Measurements from ENCODE around the gene PAK1IP1. TPM values are rescaled to one million over a fixed set of nuclear protein-coding genes. Genes with fewer than 3 reads are reported as not detected.
A peak's percentile ranks its signal among the peaks of the same experiment; 100 is the strongest.

The PAK1IP1 gene
- total RNA-seq, 2 experiments from 2014 or later = 4.1 to 5.8 TPM

DNA sequence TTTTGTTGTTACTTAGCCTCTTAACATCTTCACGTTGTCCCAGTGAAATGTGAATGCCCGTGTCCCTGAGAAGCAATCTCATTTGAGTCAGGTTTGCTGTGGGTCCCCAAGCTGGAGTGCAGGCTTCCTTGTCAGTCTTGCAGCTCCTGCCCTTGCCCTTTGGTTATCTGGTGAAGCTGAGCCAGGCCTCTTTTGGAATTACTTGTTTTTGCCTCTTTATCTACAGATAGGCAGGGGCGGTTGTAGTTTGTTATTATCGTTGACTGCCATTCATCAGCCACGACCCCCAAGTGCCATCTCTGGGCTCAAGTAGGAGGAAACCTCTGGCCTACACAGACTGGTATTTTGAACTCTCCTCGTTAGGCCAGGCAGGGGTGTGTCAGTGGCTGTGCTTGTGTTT is 30.3 kb downstream of the PAK1IP1 start:
- ATAC-seq (ENCODE audit: poor library complexity) = no peak
- no peaks in the 10 kb centered on the region for H3K9me3 ChIP-seq (ENCODE audit: control insufficient read depth in 1 of 2, insufficient read depth in 1 of 2, low read length in 2 of 2)
- no peak for TF ChIP-seq CTCF (IDR thresholded peaks at IDR 0.05)
- Mint-ChIP-seq H3K36me3 (ENCODE audit: low read depth) (peaks cover 43% of the 10 kb centered on the region), H3K4me3 (peak overlapping the region; percentile 54), H3K27me3 (no peaks in the 10 kb centered on the region), H3K9me3 (no peaks in the 10 kb centered on the region), H3K4me1 (ENCODE audit: low read depth) (peaks cover 58% of the 10 kb centered on the region), H3K27ac (peak overlapping the region; percentile 92)
- DNase-seq = no peak
- CTCF ChIA-PET = interaction anchor here (1.1 kb wide), 1 partner anchor 38 kb away, joined by 3 read pairs; no protein-coding TSS in a partner anchor
- H3K27ac ChIP-seq (ENCODE audit: low read depth in 1 of 2, low read length in 2 of 2) = no peak overlapping the region
- H3K4me3 ChIP-seq (ENCODE audit: low read length) = no peak overlapping the region
- POLR2A ChIA-PET = interaction anchor here (1.7 to 6.2 kb wide), 2 partner anchors 13 to 22 kb away, joined by 3 to 64 read pairs; partner anchors contain the start of gene TMEM14B
- peaks cover 33% of the 10 kb centered on the region for H3K4me1 ChIP-seq (ENCODE audit: insufficient read depth, low read length)
- H3K27me3 ChIP-seq (ENCODE audit: control insufficient read depth in 1 of 2, insufficient read depth in 2 of 2, low read length in 2 of 2) = no peaks in the 10 kb centered on the region
- peaks cover 11% of the 10 kb centered on the region for H3K36me3 ChIP-seq (ENCODE audit: insufficient read depth, low read length)
- intact Hi-C loops (cut with DNase I, micrococcal nuclease) = no loop called here

GRCh38 chr6:10725716-10726115 is 30.9 kb downstream of the PAK1IP1 start:
- ChIA-PET CTCF (no interaction called here), POLR2A (interaction anchor here (1.2 kb wide), 1 partner anchor 21 kb away, joined by 3 read pairs; no protein-coding TSS in a partner anchor)
- Mint-ChIP-seq H3K36me3 (ENCODE audit: low read depth) (peaks cover 50% of the 10 kb centered on the region), H3K4me3 (peak overlapping the region; percentile 71), H3K27me3 (no peaks in the 10 kb centered on the region), H3K4me1 (ENCODE audit: low read depth) (peaks cover 58% of the 10 kb centered on the region), H3K9me3 (no peaks in the 10 kb centered on the region), H3K27ac (peak overlapping the region; percentile 92)
- no peak for DNase-seq
- no peaks in the 10 kb centered on the region for H3K27me3 ChIP-seq (ENCODE audit: control insufficient read depth in 1 of 2, insufficient read depth in 2 of 2, low read length in 2 of 2)
- H3K27ac ChIP-seq (ENCODE audit: low read depth in 1 of 2, low read length in 2 of 2) = no peak overlapping the region
- no peaks in the 10 kb centered on the region for H3K9me3 ChIP-seq (ENCODE audit: control insufficient read depth in 1 of 2, insufficient read depth in 1 of 2, low read length in 2 of 2)
- peaks cover 30% of the 10 kb centered on the region for H3K4me1 ChIP-seq (ENCODE audit: insufficient read depth, low read length)
- no peak for ATAC-seq (ENCODE audit: poor library complexity)
- no peak for TF ChIP-seq CTCF (IDR thresholded peaks at IDR 0.05)
- H3K4me3 ChIP-seq (ENCODE audit: low read length) = no peak overlapping the region
- H3K36me3 ChIP-seq (ENCODE audit: insufficient read depth, low read length) = peaks cover 15% of the 10 kb centered on the region
- intact Hi-C loops (cut with DNase I, micrococcal nuclease) = no loop called here

DNA sequence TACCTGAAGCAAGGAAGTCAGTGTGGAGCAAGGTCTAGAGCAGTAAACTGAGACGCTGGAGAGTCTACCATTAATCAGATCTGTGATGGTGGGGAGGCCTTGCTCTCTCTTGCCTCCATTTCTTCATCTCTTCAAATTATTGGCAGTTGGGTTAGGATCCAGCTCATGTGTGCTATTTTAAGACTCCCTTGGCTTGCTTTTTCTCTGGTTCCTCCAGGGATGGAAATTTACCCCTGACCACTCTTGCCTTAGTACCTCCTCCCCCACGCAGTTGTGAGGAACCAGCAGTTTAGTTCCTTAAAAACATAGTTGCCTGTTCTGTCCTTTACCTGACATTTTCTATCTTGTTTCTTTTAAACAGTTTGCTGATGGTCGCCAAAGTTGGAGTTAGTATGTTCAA is 35.5 kb downstream of the PAK1IP1 start:
- H3K36me3 Mint-ChIP-seq (ENCODE audit: low read depth) = peaks cover 66% of the 10 kb centered on the region
- H3K4me3 Mint-ChIP-seq = no peak overlapping the region
- H3K4me1 Mint-ChIP-seq (ENCODE audit: low read depth) = peaks cover 14% of the 10 kb centered on the region
- ChIA-PET CTCF (no interaction called here), POLR2A (no interaction called here)
- H3K9me3 ChIP-seq (ENCODE audit: control insufficient read depth in 1 of 2, insufficient read depth in 1 of 2, low read length in 2 of 2) = no peaks in the 10 kb centered on the region
- intact Hi-C loops (cut with DNase I, micrococcal nuclease) = no loop called here
- no peaks in the 10 kb centered on the region for H3K27me3 ChIP-seq (ENCODE audit: control insufficient read depth in 1 of 2, insufficient read depth in 2 of 2, low read length in 2 of 2)
- H3K9me3 Mint-ChIP-seq = no peaks in the 10 kb centered on the region
- no peak overlapping the region for H3K4me3 ChIP-seq (ENCODE audit: low read length)
- no peak overlapping the region for H3K27ac ChIP-seq (ENCODE audit: low read depth in 1 of 2, low read length in 2 of 2)
- no peak for ATAC-seq (ENCODE audit: poor library complexity)
- no peak overlapping the region for H3K27ac Mint-ChIP-seq
- H3K36me3 ChIP-seq (ENCODE audit: insufficient read depth, low read length) = peaks cover 18% of the 10 kb centered on the region
- no peak for DNase-seq
- peaks cover 1% of the 10 kb centered on the region for H3K4me1 ChIP-seq (ENCODE audit: insufficient read depth, low read length)
- no peaks in the 10 kb centered on the region for H3K27me3 Mint-ChIP-seq
- TF ChIP-seq CTCF (IDR thresholded peaks at IDR 0.05) = no peak
